Spleen (tissue), 13 donors: Measurements from ENCODE around the gene AKNAD1. TPM values are rescaled to one million over a fixed set of nuclear protein-coding genes. Genes with fewer than 3 reads are reported as not detected.

Experiments used
- DNase-seq: peaks from one replicate; pipeline ENCODE4 v3.0.0-alpha.2; 2020
- H3K27ac ChIP-seq, 8 donors: fragments of 200-600 bp; sonication (generic) in 7 of 8; 1 replicate in 4 of 8; 2 replicates in 4 of 8; pipeline versions ENCODE4 v1.5.0 to v1.8.0; 2016 to 2021; ENCODE audit warnings: inconsistent platforms in 4 of 8, mild to moderate bottlenecking in 4 of 8, moderate library complexity in 1 of 8
- H3K27me3 ChIP-seq, 7 donors: fragments of 200-600 bp; sonication (generic) in 6 of 7; replicated peaks in 1 of 7; 1 replicate in 4 of 7; 2 replicates in 3 of 7; pipeline versions ENCODE4 v1.5.0 to v1.8.0; 2016 to 2021; ENCODE audit warnings: inconsistent platforms in 3 of 7, mild to moderate bottlenecking in 1 of 7
- H3K36me3 ChIP-seq, 6 donors: fragments of 200-600 bp; sonication (generic) in 5 of 6; 1 replicate in 4 of 6; 2 replicates in 2 of 6; pipeline versions ENCODE4 v1.5.0 to v1.8.0; 2016 to 2021; ENCODE audit warnings: inconsistent platforms in 2 of 6
- H3K4me1 ChIP-seq, 6 donors: fragments of 200-600 bp; sonication (generic) in 5 of 6; 1 replicate in 3 of 6; 2 replicates in 3 of 6; pipeline versions ENCODE4 v1.5.0 to v1.8.0; 2016 to 2021; ENCODE audit warnings: inconsistent platforms in 3 of 6
- H3K4me3 ChIP-seq, 8 donors: fragments of 200-600 bp; sonication (generic) in 7 of 8; 1 replicate in 4 of 8; 2 replicates in 4 of 8; pipeline versions ENCODE4 v1.5.0 to v1.8.0; 2016 to 2021; ENCODE audit warnings: inconsistent platforms in 4 of 8, mild to moderate bottlenecking in 4 of 8, moderate library complexity in 2 of 8
- H3K9me3 ChIP-seq, 8 donors: fragments of 200-600 bp; sonication (generic) in 7 of 8; 1 replicate in 4 of 8; 2 replicates in 4 of 8; pipeline versions ENCODE4 v1.5.0 to v1.8.0; 2016 to 2021; ENCODE audit warnings: inconsistent platforms in 4 of 8
- POLR2A ChIP-seq, 3 donors: fragments of 450-650 bp; IDR thresholded peaks; one replicate each; pipeline ENCODE4 v1.5.1; 2017; ENCODE audit warnings: antibody characterized with exemption in 3 of 3, mild to moderate bottlenecking in 1 of 3
- POLR2AphosphoS5 ChIP-seq, 3 donors: sonication (generic); formaldehyde crosslinking; IDR thresholded peaks; one replicate each; pipeline ENCODE4 v1.5.1; 2017; ENCODE audit warnings: antibody characterized with exemption in 3 of 3
- WGBS, 5 donors: extraction: QIAGEN DNeasy Blood & Tissue Kit in 3 of 5; methylation state at CpG; one replicate each; pipeline versions ENCODE4 v1.1.5 to v1.1.7; 2013 to 2018; 5-methylcytosine and 5-hydroxymethylcytosine counted together
- intact Hi-C: fragments of 100-400 bp; cut with DNase I; formaldehyde crosslinking; loops from one replicate; pipeline ENCODE4 v1.15.0; 2023; ENCODE audit warnings: low total_unique reads
- long read RNA-seq, 2 donors: transcript quantifications; one replicate each; lab custom pipeline, GENCODE V29; 2026
- polyA plus RNA-seq, 3 donors: library from polyadenylated mRNA; stranded (reverse); fragments of 200-250 nt; gene quantifications; one replicate each; pipeline ENCODE4 v1.2.1, GENCODE V29; 2013
- total RNA-seq, 7 donors: library from RNA; depleted of rRNA in 3 of 7; stranded (reverse); fragments of >200 nt in 3 of 7; fragmentation: NEBNext Ultra II Directional in 4 of 7; extraction: Animal tissue kit (Norgen Biotek cat#: 25700) in 4 of 7; gene quantifications; one replicate each; pipeline versions ENCODE4 v1.1.0 to v1.2.1, GENCODE V29; 2016 to 2021
- TF ChIP-seq, protein P1 (sequence below), 11 experiments: fragments of 200-600 bp in 7 of 11; fragments of 450-650 bp in 4 of 11; sonication (generic) in 4 of 11; IDR thresholded peaks in 8 of 11; conservative IDR thresholded peaks in 3 of 11; 1 replicate in 7 of 11; 2 replicates in 4 of 11; pipeline versions ENCODE4 v1.4.0 to v1.8.0; 2016 to 2021; ENCODE audit warnings: antibody characterized with exemption in 11 of 11, inconsistent platforms in 4 of 11, mild to moderate bottlenecking in 1 of 11
- donor health status: healthy with polysubstance abuse.
- donor health status: DM: no; HTN: no; CAD: no; lungs with moderate emphysema.
- donor health status: DM: no; HTN: no; CAD: no.
- donor health status: Bipolar disorder and iron deficiency.
- donor health status: healthy.
- donor health status: DM: no; HTN: no; CAD: no.
- donor health status: DM: yes; HTN: yes; CAD: no.

AKNAD1 gene, protein sequence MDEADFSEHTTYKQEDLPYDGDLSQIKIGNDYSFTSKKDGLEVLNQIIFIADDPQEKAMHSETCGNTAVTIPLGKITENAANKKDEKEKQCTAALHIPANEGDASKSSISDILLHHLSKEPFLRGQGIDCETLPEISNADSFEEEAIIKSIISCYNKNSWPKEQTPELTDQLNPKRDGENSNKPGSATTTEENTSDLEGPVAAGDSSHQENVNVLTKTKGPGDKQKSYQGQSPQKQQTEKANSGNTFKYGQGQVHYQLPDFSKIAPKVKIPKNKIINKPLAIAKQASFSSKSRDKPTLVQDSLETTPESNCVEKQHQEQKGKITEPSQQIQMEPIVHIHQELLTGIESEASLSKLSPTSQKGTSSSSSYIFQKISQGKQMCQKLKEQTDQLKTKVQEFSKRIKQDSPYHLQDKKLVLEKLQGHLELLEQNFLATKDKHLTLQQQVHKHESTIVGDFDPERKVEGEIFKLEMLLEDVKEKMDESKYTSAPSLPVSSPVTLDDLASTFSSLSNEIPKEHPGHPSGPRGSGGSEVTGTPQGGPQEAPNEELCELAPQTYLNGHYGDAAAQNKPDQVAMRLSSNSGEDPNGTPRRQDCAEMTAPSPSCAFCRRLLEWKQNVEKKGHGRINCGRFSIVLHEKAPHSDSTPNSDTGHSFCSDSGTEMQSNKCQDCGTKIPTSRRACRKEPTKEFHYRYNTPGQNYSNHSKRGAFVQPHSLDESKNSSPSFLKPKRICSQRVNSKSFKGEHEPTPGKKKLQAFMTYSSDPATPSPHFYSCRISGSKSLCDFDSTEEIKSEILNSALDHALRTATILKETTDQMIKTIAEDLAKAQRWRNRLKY
- total RNA-seq (not detected), polyA plus RNA-seq (under 1 TPM in 2 of 3 donors, not detected in 1; 0.03 to 0.11 TPM)
- long read RNA-seq, donor 1, result 0 reads
- long read RNA-seq, donor 2, result 0 reads

GRCh38 chr1:108856994-108857393 is at the start of gene AKNAD1:
Gene AKNAD1 (minus strand): TSS chr1:108857094. CDS start chr1:108852664, 4,430 bp downstream.
- Histone ChIP-seq H3K27ac (no peak within 1 kb of the TSS), H3K4me1 (peaks cover 0 to 19% (median 5%) of the 10 kb centered on the region in 6 donors), H3K36me3 (no peaks in the 10 kb centered on the region), H3K4me3 (no peak within 1 kb of the TSS), H3K27me3 (peaks cover 0 to 23% (median 0%) of the 10 kb centered on the region in 7 donors), H3K9me3 (no peaks in the 10 kb centered on the region)
- TF ChIP-seq POLR2AphosphoS5 (IDR thresholded peaks at IDR 0.05) (no peak), POLR2A (IDR thresholded peaks at IDR 0.05) (no peak)
- TF ChIP-seq, protein P1, sequence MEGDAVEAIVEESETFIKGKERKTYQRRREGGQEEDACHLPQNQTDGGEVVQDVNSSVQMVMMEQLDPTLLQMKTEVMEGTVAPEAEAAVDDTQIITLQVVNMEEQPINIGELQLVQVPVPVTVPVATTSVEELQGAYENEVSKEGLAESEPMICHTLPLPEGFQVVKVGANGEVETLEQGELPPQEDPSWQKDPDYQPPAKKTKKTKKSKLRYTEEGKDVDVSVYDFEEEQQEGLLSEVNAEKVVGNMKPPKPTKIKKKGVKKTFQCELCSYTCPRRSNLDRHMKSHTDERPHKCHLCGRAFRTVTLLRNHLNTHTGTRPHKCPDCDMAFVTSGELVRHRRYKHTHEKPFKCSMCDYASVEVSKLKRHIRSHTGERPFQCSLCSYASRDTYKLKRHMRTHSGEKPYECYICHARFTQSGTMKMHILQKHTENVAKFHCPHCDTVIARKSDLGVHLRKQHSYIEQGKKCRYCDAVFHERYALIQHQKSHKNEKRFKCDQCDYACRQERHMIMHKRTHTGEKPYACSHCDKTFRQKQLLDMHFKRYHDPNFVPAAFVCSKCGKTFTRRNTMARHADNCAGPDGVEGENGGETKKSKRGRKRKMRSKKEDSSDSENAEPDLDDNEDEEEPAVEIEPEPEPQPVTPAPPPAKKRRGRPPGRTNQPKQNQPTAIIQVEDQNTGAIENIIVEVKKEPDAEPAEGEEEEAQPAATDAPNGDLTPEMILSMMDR (IDR thresholded peaks at IDR 0.05 in 8 of 11, conservative IDR thresholded peaks at IDR 0.05 in 3 of 11), result no peak
- no peak for DNase-seq
- intact Hi-C loops, result no loop called here
- WGBS, 5 donors, result 62 to 91% (median 80%) methylated on average over 1 of the region's 1 CpG

GRCh38 chr1:108901106-108901505 is 44.2 kb upstream of the AKNAD1 start:
- H3K27ac ChIP-seq, result no peak overlapping the region
- H3K27me3 ChIP-seq, result no peaks in the 10 kb centered on the region
- TF ChIP-seq, protein P1 (IDR thresholded peaks at IDR 0.05 in 8 of 11, conservative IDR thresholded peaks at IDR 0.05 in 3 of 11), result no peak
- TF ChIP-seq POLR2A (IDR thresholded peaks at IDR 0.05) (no peak), POLR2AphosphoS5 (IDR thresholded peaks at IDR 0.05) (no peak)
- intact Hi-C loops, result no loop called here
- H3K4me3 ChIP-seq, result no peak overlapping the region
- WGBS, 5 donors, result 95 to 100% (median 98%) methylated on average over 3 of the region's 3 CpGs
- peaks cover 0 to 4% (median 0%) of the 10 kb centered on the region in 6 donors for H3K4me1 ChIP-seq
- DNase-seq, result no peak
- H3K9me3 ChIP-seq, result no peaks in the 10 kb centered on the region
- H3K36me3 ChIP-seq, result peaks cover 0 to 23% (median 0%) of the 10 kb centered on the region in 6 donors

- 69 to 79% (median 70%) methylated on average over 8 of the region's 8 CpGs for WGBS, 5 donors
- TF ChIP-seq, protein P1 (IDR thresholded peaks at IDR 0.05 in 8 of 11, conservative IDR thresholded peaks at IDR 0.05 in 3 of 11), result peak in 9 of 11 experiments; percentile 13 to 75 (median 69)
- TF ChIP-seq POLR2A (IDR thresholded peaks at IDR 0.05), result no peak
- no peak for DNase-seq
- Histone ChIP-seq H3K27me3 (no peaks in the 10 kb centered on the region), H3K9me3 (no peaks in the 10 kb centered on the region), H3K4me1 (peaks cover 0 to 4% (median 0%) of the 10 kb centered on the region in 6 donors), H3K4me3 (no peak overlapping the region), H3K36me3 (peaks cover 0 to 14% (median 0%) of the 10 kb centered on the region in 6 donors), H3K27ac (no peak overlapping the region)
- intact Hi-C loops, result loop anchor here (2.0 kb wide), 1 partner anchor 69 kb away; no protein-coding TSS in a partner anchor
These were observed 41.2 kb upstream of the AKNAD1 start for GRCh38 chr1:108897865-108898720.
